ENCODE results near the gene VASN.

Gene VASN

DNA sequence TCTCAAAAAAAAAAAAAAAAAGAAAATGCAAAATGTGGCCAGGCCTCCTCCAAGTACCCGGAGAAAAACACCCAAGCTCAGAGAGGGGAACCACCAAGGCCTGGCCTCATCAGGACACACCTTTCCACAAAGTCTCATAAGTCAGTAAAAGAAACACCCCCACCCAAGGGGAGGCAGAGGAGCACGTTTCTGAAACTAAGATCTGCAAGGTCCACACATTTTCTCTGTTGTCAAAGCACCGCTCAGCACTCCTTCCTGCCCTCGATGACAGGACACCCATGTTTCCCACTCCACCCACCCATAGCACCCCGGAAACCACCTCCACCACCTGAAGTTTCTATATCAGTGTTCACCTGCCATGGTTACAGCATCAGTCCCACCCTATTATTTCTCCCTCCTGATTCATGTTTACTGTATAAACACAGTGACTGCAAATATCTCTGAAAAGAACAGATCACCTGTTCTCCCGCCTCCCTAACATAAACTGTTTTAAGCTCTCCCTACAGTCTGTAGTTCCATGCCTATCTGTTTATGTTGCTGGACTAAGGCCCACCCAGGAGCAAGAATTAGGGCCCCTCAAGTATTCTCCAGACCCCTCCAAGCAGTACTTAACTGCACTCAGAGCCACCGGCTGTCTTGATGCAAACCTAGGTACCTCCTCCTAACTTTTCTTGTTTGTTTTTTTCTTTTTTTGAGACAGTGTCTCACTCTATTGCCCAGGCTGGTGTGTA lies 42.7 kb downstream of the VASN start:
- TF ChIP-seq EZH2phosphoT487 (IDR thresholded peaks at IDR 0.05; ENCODE audit: borderline replicate concordance, low read length) (no peak), CTCF (IDR thresholded peaks at IDR 0.05; ENCODE audit: low read depth, low read length, poor library complexity, severe bottlenecking) (no peak)
- Histone ChIP-seq H4K20me1 (ENCODE audit: control insufficient read depth, insufficient read depth, low read depth, low read length) (0 out of 2 replicates have a peak, but pooled peaks cover 4% of the 10 kb centered on the region), H3K4me2 (ENCODE audit: low read length) (peak overlapping the region; percentile 69), H3K4me1 (ENCODE audit: control insufficient read depth, low read length) (peaks cover 27% of the 10 kb centered on the region), H3K27me3 (ENCODE audit: control insufficient read depth, low read length) (no peaks in the 10 kb centered on the region), H3K4me3 (ENCODE audit: low read length) (peak overlapping the region; percentile 81), H3K79me2 (ENCODE audit: control insufficient read depth, low read length) (peaks cover 56% of the 10 kb centered on the region), H3K9me3 (ENCODE audit: control insufficient read depth, insufficient read depth, low read length) (no peaks in the 10 kb centered on the region), H3K27ac (ENCODE audit: low read depth, low read length) (peak overlapping the region; percentile 57), H3K36me3 (ENCODE audit: control insufficient read depth, low read length) (peaks cover 39% of the 10 kb centered on the region), H3K9me2 (replicated peaks; ENCODE audit: control insufficient read depth, low read length) (no peaks in the 10 kb centered on the region), H3F3A (ENCODE audit: control insufficient read depth, insufficient read depth) (peaks cover 7% of the 10 kb centered on the region)

DNA sequence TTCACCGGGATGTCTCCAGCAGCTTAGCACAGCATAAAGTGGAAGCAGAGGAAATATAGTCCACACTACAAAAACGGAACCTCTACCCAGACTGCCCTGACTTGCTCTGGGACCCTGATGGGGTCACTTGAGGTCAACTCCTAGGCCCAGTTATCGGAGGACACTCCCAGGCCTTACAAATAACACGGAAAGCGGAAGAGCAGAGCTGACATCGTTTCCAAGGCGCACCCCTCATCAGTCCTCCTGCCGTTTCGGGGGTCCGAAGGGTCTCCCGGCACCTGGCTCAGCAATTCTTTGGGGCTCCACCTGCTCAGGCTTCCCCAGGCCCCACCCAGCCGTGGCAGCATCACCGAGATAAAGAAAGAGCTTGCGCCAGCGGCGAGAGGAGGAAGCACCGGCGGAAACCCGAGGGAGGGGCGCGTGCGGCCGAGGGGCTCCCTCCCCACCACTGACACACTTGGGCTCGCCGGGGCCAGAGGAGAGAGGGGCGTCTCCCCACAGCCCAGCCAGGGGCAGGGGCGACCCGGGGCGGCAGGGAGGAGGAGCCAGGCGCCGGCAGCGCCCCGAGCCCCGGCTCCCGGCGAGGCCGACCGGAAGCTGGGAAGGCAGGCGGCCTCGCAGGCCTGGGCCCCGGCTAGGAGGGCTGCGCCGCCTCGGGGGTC lies 44.0 kb downstream of the VASN start:
- H3K4me1 ChIP-seq (ENCODE audit: control insufficient read depth, low read length): peaks cover 27% of the 10 kb centered on the region
- peaks cover 47% of the 10 kb centered on the region for H3K79me2 ChIP-seq (ENCODE audit: control insufficient read depth, low read length)
- peak overlapping the region; percentile 57 for H3K27ac ChIP-seq (ENCODE audit: low read depth, low read length)
- TF ChIP-seq CTCF (IDR thresholded peaks at IDR 0.05; ENCODE audit: low read depth, low read length, poor library complexity, severe bottlenecking) (no peak), EZH2phosphoT487 (IDR thresholded peaks at IDR 0.05; ENCODE audit: borderline replicate concordance, low read length) (no peak)
- H3K4me3 ChIP-seq (ENCODE audit: low read length): peak overlapping the region; percentile 81
- H3K36me3 ChIP-seq (ENCODE audit: control insufficient read depth, low read length): peaks cover 27% of the 10 kb centered on the region
- H3K9me2 ChIP-seq (replicated peaks; ENCODE audit: control insufficient read depth, low read length): no peaks in the 10 kb centered on the region
- peaks cover 7% of the 10 kb centered on the region for H3F3A ChIP-seq (ENCODE audit: control insufficient read depth, insufficient read depth)
- no peaks in the 10 kb centered on the region for H3K9me3 ChIP-seq (ENCODE audit: control insufficient read depth, insufficient read depth, low read length)
- 0 out of 2 replicates have a peak, but pooled peaks cover 4% of the 10 kb centered on the region for H4K20me1 ChIP-seq (ENCODE audit: control insufficient read depth, insufficient read depth, low read depth, low read length)
- no peaks in the 10 kb centered on the region for H3K27me3 ChIP-seq (ENCODE audit: control insufficient read depth, low read length)
- H3K4me2 ChIP-seq (ENCODE audit: low read length): peak overlapping the region; percentile 69

- no peaks in the 10 kb centered on the region for H3K9me3 ChIP-seq (ENCODE audit: control insufficient read depth, insufficient read depth, low read length)
- peak within 1 kb of the TSS; percentile 57 for H3K27ac ChIP-seq (ENCODE audit: low read depth, low read length)
- H3K4me2 ChIP-seq (ENCODE audit: low read length): peak within 1 kb of the TSS; percentile 69
- H3K4me3 ChIP-seq (ENCODE audit: low read length): peak within 1 kb of the TSS; percentile 81
- no peaks in the 10 kb centered on the region for H3K9me2 ChIP-seq (replicated peaks; ENCODE audit: control insufficient read depth, low read length)
- H3F3A ChIP-seq (ENCODE audit: control insufficient read depth, insufficient read depth): peaks cover 7% of the 10 kb centered on the region
- 0 out of 2 replicates have a peak, but pooled peaks cover 4% of the 10 kb centered on the region for H4K20me1 ChIP-seq (ENCODE audit: control insufficient read depth, insufficient read depth, low read depth, low read length)
- H3K27me3 ChIP-seq (ENCODE audit: control insufficient read depth, low read length): no peaks in the 10 kb centered on the region
- peaks cover 25% of the 10 kb centered on the region for H3K36me3 ChIP-seq (ENCODE audit: control insufficient read depth, low read length)
- TF ChIP-seq CTCF (IDR thresholded peaks at IDR 0.05; ENCODE audit: low read depth, low read length, poor library complexity, severe bottlenecking): no peak
- no peak for TF ChIP-seq EZH2phosphoT487 (IDR thresholded peaks at IDR 0.05; ENCODE audit: borderline replicate concordance, low read length)
- H3K4me1 ChIP-seq (ENCODE audit: control insufficient read depth, low read length): peaks cover 27% of the 10 kb centered on the region
- peaks cover 43% of the 10 kb centered on the region for H3K79me2 ChIP-seq (ENCODE audit: control insufficient read depth, low read length)
Observed at GRCh38 chr16:4416200-4417032, 44.8 kb downstream of the VASN start, which contains the start of gene CORO7. TSS of gene CORO7 (minus strand) at chr16:4416596. CDS start at chr16:4416518, 78 bp downstream.

All from DOHH2 (cell line).